Fibroblast of lung (primary cell): ENCODE data around the gene ATP8A2. TPM values are rescaled to one million over a fixed set of nuclear protein-coding genes. Genes with fewer than 3 reads are reported as not detected.
A peak's percentile ranks its signal among the peaks of the same experiment; 100 is the strongest.

ENCODE experiments used
- DNase-seq, 2 donors: peaks; one replicate each; pipeline versions ENCODE4 v3.0.0 to v3.0.0-alpha.2; 2010; ENCODE audit warnings: low read depth in 2 of 2
- H2AFZ ChIP-seq: 2 replicates; pipeline ENCODE4 v1.5.1; 2012; ENCODE audit warnings: low read length, control low read depth, inconsistent platforms
- H3K27ac ChIP-seq: 2 replicates; pipeline ENCODE4 v1.5.1; 2011; ENCODE audit warnings: low read length, control low read depth; ENCODE audit not compliant: insufficient read depth
- H3K27me3 ChIP-seq: 2 replicates; pipeline ENCODE4 v1.5.1; 2011; ENCODE audit warnings: mild to moderate bottlenecking, low read length; ENCODE audit not compliant: control insufficient read depth, insufficient read depth
- H3K36me3 ChIP-seq: 2 replicates; pipeline ENCODE4 v1.5.1; 2011; ENCODE audit warnings: low read length; ENCODE audit not compliant: control insufficient read depth, insufficient read depth
- H3K4me1 ChIP-seq: 2 replicates; pipeline ENCODE4 v1.5.1; 2011; ENCODE audit warnings: low read length; ENCODE audit not compliant: control insufficient read depth, insufficient read depth; ENCODE audit errors: extremely low read depth
- H3K4me2 ChIP-seq: 2 replicates; pipeline ENCODE4 v1.5.1; 2011; ENCODE audit warnings: low read length, control low read depth; ENCODE audit not compliant: insufficient read depth; ENCODE audit errors: extremely low read depth
- H3K4me3 ChIP-seq, 4 experiments: fragments of 200-600 bp in 1 of 4; sonication (generic) in 1 of 4; replicated peaks in 1 of 4; 2 replicates each; pipeline ENCODE4 v1.5.1; 2011 to 2016; ENCODE audit warnings: low read length in 4 of 4, low read depth in 3 of 4, mild to moderate bottlenecking in 3 of 4, control low read depth in 2 of 4, inconsistent platforms in 1 of 4, mixed read lengths in 1 of 4; ENCODE audit not compliant: insufficient read depth in 1 of 4; ENCODE audit errors: control extremely low read depth in 1 of 4
- H3K79me2 ChIP-seq: 2 replicates; pipeline ENCODE4 v1.5.1; 2012; ENCODE audit warnings: mild to moderate bottlenecking, low read length, inconsistent platforms; ENCODE audit not compliant: control insufficient read depth, insufficient read depth
- H3K9ac ChIP-seq: 2 replicates; pipeline ENCODE4 v1.5.1; 2011; ENCODE audit warnings: mild to moderate bottlenecking, low read length, control low read depth; ENCODE audit not compliant: insufficient read depth
- H3K9me3 ChIP-seq: 2 replicates; pipeline ENCODE4 v1.5.1; 2012; ENCODE audit warnings: low read depth, low read length; ENCODE audit not compliant: control insufficient read depth, insufficient read depth
- H4K20me1 ChIP-seq: 2 replicates; pipeline ENCODE4 v1.5.1; 2011; ENCODE audit warnings: low read length; ENCODE audit not compliant: control insufficient read depth, insufficient read depth; ENCODE audit errors: extremely low read depth
- EZH2 ChIP-seq: IDR thresholded peaks from 2 replicates; pipeline ENCODE4 v1.5.1; 2012; ENCODE audit warnings: low read length, control low read depth, mild to moderate bottlenecking; ENCODE audit errors: missing control alignments
- polyA plus RNA-seq, 2 donors: library from polyadenylated mRNA; depleted of rRNA in 1 of 2; stranded (reverse) in 1 of 2; unstranded in 1 of 2; fragments of >200 nt; gene quantifications; 2 replicates each; pipeline ENCODE4 v1.2.1, GENCODE V29; 2011 to 2012; ENCODE audit warnings: missing spikeins in 1 of 2
- total RNA-seq: library from RNA; depleted of rRNA; stranded (reverse); fragments of >200 nt; gene quantifications from 2 replicates; pipeline ENCODE4 v1.2.1, GENCODE V29; 2014
- TF ChIP-seq, protein P1 (sequence below), 2 donors: IDR thresholded peaks in 1 of 2; conservative IDR thresholded peaks in 1 of 2; 1 replicate in 1 of 2; 2 replicates in 1 of 2; pipeline ENCODE4 v1.5.1; 2011 to 2012; ENCODE audit warnings: low read length in 2 of 2, control low read depth in 1 of 2, inconsistent platforms in 1 of 2, low read depth in 1 of 2, mild to moderate bottlenecking in 1 of 2

Gene ATP8A2
- total and polyA plus RNA-seq, 2 donors (not counting 1 experiment from before 2014, with no cell fraction given) = under 0.01 to 0.01 TPM

DNA sequence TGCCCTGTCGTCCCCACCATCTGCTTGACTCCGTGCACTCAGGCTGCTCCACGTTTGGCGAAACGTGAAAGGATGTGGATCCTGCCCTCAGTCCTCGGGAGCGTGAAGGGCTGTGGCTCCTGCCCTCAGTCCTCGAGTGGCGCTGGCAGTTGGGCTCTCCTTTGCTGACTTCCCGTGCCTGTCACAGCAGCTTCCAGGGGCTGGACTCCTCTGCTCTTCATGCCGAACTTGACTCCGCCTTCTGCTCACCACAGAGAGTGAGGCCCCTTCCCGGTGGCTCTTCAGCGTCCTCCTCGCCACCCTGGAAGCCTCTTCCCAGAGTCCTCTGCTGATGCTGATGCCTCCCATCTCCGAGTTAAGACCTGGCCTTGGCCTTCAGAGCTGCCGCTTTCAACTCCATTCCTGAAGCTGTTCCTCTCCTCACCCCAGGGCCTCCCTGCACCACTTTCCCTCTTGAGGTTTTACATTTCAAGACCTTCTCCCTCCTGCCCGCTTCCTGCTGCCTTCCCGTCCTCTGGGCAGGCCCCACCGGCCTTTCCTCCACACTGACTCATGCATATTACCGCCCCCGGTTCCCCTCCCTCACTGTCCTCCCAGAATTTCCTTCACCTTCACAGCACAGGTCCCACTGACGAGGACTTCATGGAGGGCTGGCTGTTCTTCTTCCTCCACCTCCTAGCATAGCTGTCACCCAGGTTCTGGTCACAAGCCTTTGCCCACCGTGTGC, 568.4 kb downstream of the ATP8A2 start:
- no peaks in the 10 kb centered on the region for H4K20me1 ChIP-seq
- H3K9ac ChIP-seq = no peak overlapping the region
- no peak overlapping the region for H3K4me2 ChIP-seq
- no peak overlapping the region for H3K4me3 ChIP-seq
- H3K36me3 ChIP-seq = no peaks in the 10 kb centered on the region
- H2AFZ ChIP-seq = no peak overlapping the region
- H3K79me2 ChIP-seq = no peaks in the 10 kb centered on the region
- no peaks in the 10 kb centered on the region for H3K9me3 ChIP-seq
- no peaks in the 10 kb centered on the region for H3K4me1 ChIP-seq
- TF ChIP-seq EZH2 = no peak
- TF ChIP-seq, protein P1, sequence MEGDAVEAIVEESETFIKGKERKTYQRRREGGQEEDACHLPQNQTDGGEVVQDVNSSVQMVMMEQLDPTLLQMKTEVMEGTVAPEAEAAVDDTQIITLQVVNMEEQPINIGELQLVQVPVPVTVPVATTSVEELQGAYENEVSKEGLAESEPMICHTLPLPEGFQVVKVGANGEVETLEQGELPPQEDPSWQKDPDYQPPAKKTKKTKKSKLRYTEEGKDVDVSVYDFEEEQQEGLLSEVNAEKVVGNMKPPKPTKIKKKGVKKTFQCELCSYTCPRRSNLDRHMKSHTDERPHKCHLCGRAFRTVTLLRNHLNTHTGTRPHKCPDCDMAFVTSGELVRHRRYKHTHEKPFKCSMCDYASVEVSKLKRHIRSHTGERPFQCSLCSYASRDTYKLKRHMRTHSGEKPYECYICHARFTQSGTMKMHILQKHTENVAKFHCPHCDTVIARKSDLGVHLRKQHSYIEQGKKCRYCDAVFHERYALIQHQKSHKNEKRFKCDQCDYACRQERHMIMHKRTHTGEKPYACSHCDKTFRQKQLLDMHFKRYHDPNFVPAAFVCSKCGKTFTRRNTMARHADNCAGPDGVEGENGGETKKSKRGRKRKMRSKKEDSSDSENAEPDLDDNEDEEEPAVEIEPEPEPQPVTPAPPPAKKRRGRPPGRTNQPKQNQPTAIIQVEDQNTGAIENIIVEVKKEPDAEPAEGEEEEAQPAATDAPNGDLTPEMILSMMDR (conservative IDR thresholded peaks at IDR 0.05 in 1 of 2, IDR thresholded peaks at IDR 0.05 in 1 of 2; ENCODE audit: low read depth in 1 of 2, low read length in 2 of 2) = no peak
- H3K27ac ChIP-seq = no peak overlapping the region
- H3K27me3 ChIP-seq = no peaks in the 10 kb centered on the region
- DNase-seq = no peak

DNA sequence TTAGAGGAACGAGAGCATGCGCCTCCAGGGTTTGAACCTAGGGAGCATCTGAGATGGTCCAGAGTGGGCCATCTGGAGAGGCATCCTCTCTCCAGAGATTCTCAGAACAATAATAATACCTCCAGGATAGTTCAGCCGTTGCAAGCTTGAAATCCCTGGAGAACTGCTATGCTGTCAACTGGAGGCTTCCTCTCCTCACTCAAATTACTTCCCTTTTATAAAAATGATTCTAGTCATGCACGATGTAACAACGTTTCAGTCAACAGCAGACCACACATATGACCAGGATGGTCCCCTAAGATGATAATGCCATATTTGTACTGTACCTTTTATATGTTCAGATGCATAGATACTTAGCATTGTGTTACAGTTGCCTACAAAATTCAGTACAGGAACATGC, 571.3 kb downstream of the ATP8A2 start:
- H3K36me3 ChIP-seq = no peaks in the 10 kb centered on the region
- DNase-seq = no peak
- H3K4me2 ChIP-seq = no peak overlapping the region
- H2AFZ ChIP-seq = no peak overlapping the region
- H4K20me1 ChIP-seq = no peaks in the 10 kb centered on the region
- H3K9me3 ChIP-seq = no peaks in the 10 kb centered on the region
- H3K9ac ChIP-seq = no peak overlapping the region
- TF ChIP-seq EZH2 = no peak
- TF ChIP-seq, protein P1 (conservative IDR thresholded peaks at IDR 0.05 in 1 of 2, IDR thresholded peaks at IDR 0.05 in 1 of 2; ENCODE audit: low read depth in 1 of 2, low read length in 2 of 2) = no peak
- no peak overlapping the region for H3K4me3 ChIP-seq
- no peak overlapping the region for H3K27ac ChIP-seq
- H3K4me1 ChIP-seq = no peaks in the 10 kb centered on the region
- H3K27me3 ChIP-seq = no peaks in the 10 kb centered on the region
- H3K79me2 ChIP-seq = no peaks in the 10 kb centered on the region

DNA sequence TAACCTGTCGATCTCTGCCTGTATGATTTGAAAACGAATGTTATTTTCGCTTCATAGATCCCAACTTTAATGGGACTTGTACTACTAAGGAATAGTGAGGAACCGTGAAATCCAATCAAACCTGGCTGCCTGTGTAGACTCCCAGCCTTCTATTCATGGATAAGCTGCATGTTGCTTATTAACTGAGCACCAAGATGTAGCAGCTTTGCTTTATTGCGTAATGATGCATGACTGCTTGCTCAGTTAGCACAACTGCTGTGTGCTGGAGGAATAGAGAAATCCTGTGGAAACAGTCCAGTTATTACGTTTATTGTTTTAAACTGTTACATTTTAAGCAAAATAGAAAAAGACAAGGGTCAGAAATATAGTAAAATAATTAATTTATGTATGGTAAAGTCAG, 571.9 kb downstream of the ATP8A2 start:
- Histone ChIP-seq H3K27me3 (no peaks in the 10 kb centered on the region), H3K4me2 (no peak overlapping the region), H3K4me1 (no peaks in the 10 kb centered on the region), H4K20me1 (no peaks in the 10 kb centered on the region), H2AFZ (no peak overlapping the region), H3K27ac (no peak overlapping the region), H3K4me3 (no peak overlapping the region), H3K36me3 (no peaks in the 10 kb centered on the region), H3K9me3 (no peaks in the 10 kb centered on the region), H3K79me2 (no peaks in the 10 kb centered on the region), H3K9ac (no peak overlapping the region)
- TF ChIP-seq EZH2 = no peak
- TF ChIP-seq, protein P1 (conservative IDR thresholded peaks at IDR 0.05 in 1 of 2, IDR thresholded peaks at IDR 0.05 in 1 of 2; ENCODE audit: low read depth in 1 of 2, low read length in 2 of 2) = no peak
- DNase-seq = peak in 1 of 2 donors; percentile 75
